ENCODE measurements around the gene ITPRID1. TPM values are rescaled to one million over a fixed set of nuclear protein-coding genes. Genes with fewer than 3 reads are reported as not detected.

The ITPRID1 gene
- total and polyA plus RNA-seq, 2 donors (not counting 1 experiment from before 2014, with no cell fraction given) = not detected

DNA sequence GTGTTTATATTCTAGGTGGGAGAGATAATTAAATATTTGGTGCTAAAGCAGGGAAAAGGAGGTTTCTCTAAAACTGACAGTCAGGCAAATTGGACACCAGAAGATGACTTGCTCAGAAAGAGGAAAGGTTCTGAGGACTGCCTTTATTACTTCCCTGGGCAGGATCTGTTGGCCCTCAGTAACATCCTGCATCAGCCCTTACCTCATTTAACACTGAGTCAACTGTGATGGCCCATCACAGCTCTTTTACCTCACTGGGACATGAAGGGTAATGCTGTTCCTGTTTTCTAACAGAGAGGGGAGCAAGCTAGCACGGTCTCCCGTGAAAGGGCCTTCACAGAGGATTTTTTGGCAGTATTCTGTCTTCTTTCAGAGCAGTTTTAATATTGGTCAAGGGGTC is 185.2 kb downstream of the ITPRID1 start:
- no peak for ATAC-seq (ENCODE audit: low read depth)
- Histone ChIP-seq H3K27ac (ENCODE audit: low read length in 2 of 2) (no peak overlapping the region), H3K4me3 (ENCODE audit: control extremely low read depth in 1 of 5, extremely low read depth in 1 of 5, insufficient read depth in 1 of 5, low read depth in 2 of 5, low read length in 4 of 5) (no peak overlapping the region), H3K4me2 (replicated peaks; ENCODE audit: low read depth, low read length, poor library complexity, severe bottlenecking) (no peak overlapping the region), H3K79me2 (ENCODE audit: control insufficient read depth, insufficient read depth, low read length) (no peaks in the 10 kb centered on the region), H3K27me3 (replicated peaks in 1 of 4; ENCODE audit: control extremely low read depth in 1 of 4, control insufficient read depth in 3 of 4, insufficient read depth in 4 of 4, low read length in 3 of 4) (no peaks in the 10 kb centered on the region), H3K36me3 (replicated peaks in 1 of 2; ENCODE audit: control extremely low read depth in 1 of 2, control insufficient read depth in 1 of 2, extremely low read depth in 1 of 2, insufficient read depth in 2 of 2, low read length in 1 of 2) (no peaks in the 10 kb centered on the region), H2AFZ (ENCODE audit: insufficient read depth, low read depth, low read length, poor library complexity, severe bottlenecking) (no peak overlapping the region), H3K9ac (ENCODE audit: low read length) (no peak overlapping the region), H3K4me1 (ENCODE audit: control insufficient read depth in 2 of 2, insufficient read depth in 2 of 2, low read length in 2 of 2) (no peaks in the 10 kb centered on the region), H4K20me1 (ENCODE audit: control insufficient read depth, insufficient read depth, low read length, poor library complexity, severe bottlenecking) (no peaks in the 10 kb centered on the region), H3K9me3 (ENCODE audit: control extremely low read depth in 1 of 3, control insufficient read depth in 2 of 3, insufficient read depth in 1 of 3, low read length in 2 of 3) (no peaks in the 10 kb centered on the region)
- H3K9me3 Mint-ChIP-seq (ENCODE audit: insufficient read depth) = no peaks in the 10 kb centered on the region
- ChIA-PET POLR2A (no interaction called here), CTCF (no interaction called here)
- no peaks in the 10 kb centered on the region for H3K27me3 Mint-ChIP-seq
- WGBS (ENCODE audit: insufficient coverage) = no CpG with 5 or more reads among the region's 2 CpGs
- intact Hi-C loops (cut with micrococcal nuclease) = no loop called here
- H3K4me3 Mint-ChIP-seq = no peak overlapping the region
- TF ChIP-seq CTCF (IDR thresholded peaks at IDR 0.05) (no peak), EZH2 (IDR thresholded peaks at IDR 0.05; ENCODE audit: borderline replicate concordance, insufficient read depth, low read depth, low read length, poor library complexity, severe bottlenecking) (no peak)
- H3K27ac Mint-ChIP-seq = no peak overlapping the region
- peaks cover 6% of the 10 kb centered on the region for H3K4me1 Mint-ChIP-seq
- DNase-seq = no peak

DNA sequence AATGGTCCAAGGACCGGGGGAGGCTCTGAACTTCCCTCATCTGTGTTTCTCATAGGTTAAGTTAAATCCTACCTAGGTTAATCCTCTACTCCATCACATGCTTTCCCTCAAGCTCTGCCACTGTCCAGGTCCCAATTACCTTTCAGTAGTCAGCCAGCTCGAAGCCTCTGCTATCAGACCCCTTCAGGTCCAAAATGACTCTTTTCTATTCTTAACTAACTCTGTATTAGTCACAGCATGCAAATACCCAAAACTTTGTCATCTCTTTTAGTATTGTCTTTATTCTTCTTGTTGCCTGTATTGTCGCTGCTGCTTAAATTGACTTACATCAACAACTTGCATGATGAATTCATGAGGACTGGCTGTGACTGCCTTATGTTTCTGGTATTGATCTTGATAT is 188.5 kb downstream of the ITPRID1 start:
- H3K36me3 ChIP-seq (replicated peaks in 1 of 2; ENCODE audit: control extremely low read depth in 1 of 2, control insufficient read depth in 1 of 2, extremely low read depth in 1 of 2, insufficient read depth in 2 of 2, low read length in 1 of 2) = no peaks in the 10 kb centered on the region
- no peaks in the 10 kb centered on the region for H3K27me3 ChIP-seq (replicated peaks in 1 of 4; ENCODE audit: control extremely low read depth in 1 of 4, control insufficient read depth in 3 of 4, insufficient read depth in 4 of 4, low read length in 3 of 4)
- no peak overlapping the region for H3K27ac ChIP-seq (ENCODE audit: low read length in 2 of 2)
- H3K4me3 ChIP-seq (ENCODE audit: control extremely low read depth in 1 of 5, extremely low read depth in 1 of 5, insufficient read depth in 1 of 5, low read depth in 2 of 5, low read length in 4 of 5) = no peak overlapping the region
- Mint-ChIP-seq H3K9me3 (ENCODE audit: insufficient read depth) (no peaks in the 10 kb centered on the region), H3K4me1 (peaks cover 9% of the 10 kb centered on the region), H3K4me3 (no peak overlapping the region), H3K27me3 (no peaks in the 10 kb centered on the region), H3K27ac (no peak overlapping the region)
- ATAC-seq (ENCODE audit: low read depth) = no peak
- ChIA-PET POLR2A (no interaction called here), CTCF (no interaction called here)
- H3K9ac ChIP-seq (ENCODE audit: low read length) = no peak overlapping the region
- H2AFZ ChIP-seq (ENCODE audit: insufficient read depth, low read depth, low read length, poor library complexity, severe bottlenecking) = no peak overlapping the region
- TF ChIP-seq CTCF (IDR thresholded peaks at IDR 0.05) = no peak
- TF ChIP-seq EZH2 (IDR thresholded peaks at IDR 0.05; ENCODE audit: borderline replicate concordance, insufficient read depth, low read depth, low read length, poor library complexity, severe bottlenecking) = no peak
- no peak overlapping the region for H3K4me2 ChIP-seq (replicated peaks; ENCODE audit: low read depth, low read length, poor library complexity, severe bottlenecking)
- no peaks in the 10 kb centered on the region for H4K20me1 ChIP-seq (ENCODE audit: control insufficient read depth, insufficient read depth, low read length, poor library complexity, severe bottlenecking)
- no peak for DNase-seq
- no peaks in the 10 kb centered on the region for H3K9me3 ChIP-seq (ENCODE audit: control extremely low read depth in 1 of 3, control insufficient read depth in 2 of 3, insufficient read depth in 1 of 3, low read length in 2 of 3)
- no peaks in the 10 kb centered on the region for H3K79me2 ChIP-seq (ENCODE audit: control insufficient read depth, insufficient read depth, low read length)
- WGBS (ENCODE audit: insufficient coverage) = no CpG with 5 or more reads among the region's 3 CpGs
- no peaks in the 10 kb centered on the region for H3K4me1 ChIP-seq (ENCODE audit: control insufficient read depth in 2 of 2, insufficient read depth in 2 of 2, low read length in 2 of 2)
- intact Hi-C loops (cut with micrococcal nuclease) = no loop called here

All from B cell (primary cell).